MCF 10A (cell line): ENCODE results near the gene PLEKHG3. TPM values are rescaled to one million over a fixed set of nuclear protein-coding genes. Genes with fewer than 3 reads are reported as not detected.

Experiments
- BruUV-seq: library from RNA; stranded (reverse); fragments of 400-500 nt; replicated peaks from 2 replicates; lab custom pipeline; 2021; lab: Mats Ljungman, UMichigan
- CTCF ChIA-PET: fragments of 300-600 bp; sonication (Branson Sonifier 250); formaldehyde crosslinking; extraction: SDS; loops from one replicate; lab custom pipeline; 2021; ENCODE audit warnings: antibody characterized with exemption, inconsistent platforms; lab: Yijun Ruan, JAX
- POLR2A ChIA-PET: fragments of 300-600, 350-650 bp; sonication (Branson Sonifier 250); formaldehyde crosslinking; extraction: SDS; loops from one replicate; lab custom pipeline; 2020; ENCODE audit warnings: antibody characterized with exemption, inconsistent platforms; lab: Yijun Ruan, JAX
- DNase-seq: peaks from one replicate; pipeline ENCODE4 v3.0.0-alpha.2; 2018; ENCODE audit not compliant: unreplicated experiment
- H3K27ac Mint-ChIP-seq: one replicate; pipeline ENCODE4 v1.8.0; 2022; ENCODE audit warnings: mild to moderate bottlenecking, low read depth, mixed read lengths; ENCODE audit not compliant: unreplicated experiment
- H3K27me3 Mint-ChIP-seq: one replicate; pipeline ENCODE4 v1.8.0; 2022; ENCODE audit warnings: mixed read lengths; ENCODE audit not compliant: insufficient read depth, unreplicated experiment
- H3K36me3 Mint-ChIP-seq: one replicate; pipeline ENCODE4 v1.8.0; 2022; ENCODE audit warnings: mild to moderate bottlenecking, moderate library complexity, mixed read lengths; ENCODE audit not compliant: insufficient read depth, unreplicated experiment
- H3K4me1 Mint-ChIP-seq: one replicate; pipeline ENCODE4 v1.8.0; 2022; ENCODE audit warnings: mixed read lengths; ENCODE audit not compliant: insufficient read depth, unreplicated experiment
- H3K4me3 Mint-ChIP-seq: one replicate; pipeline ENCODE4 v1.8.0; 2022; ENCODE audit warnings: mild to moderate bottlenecking, moderate library complexity, mixed read lengths; ENCODE audit not compliant: unreplicated experiment
- H3K9me3 Mint-ChIP-seq: one replicate; pipeline ENCODE4 v1.8.0; 2022; ENCODE audit warnings: mixed read lengths; ENCODE audit not compliant: unreplicated experiment
- CTCF ChIP-seq: fragments of 200-600 bp; IDR thresholded peaks from one replicate; pipeline ENCODE4 v1.8.0; 2022; ENCODE audit warnings: antibody characterized with exemption, mild to moderate bottlenecking; ENCODE audit not compliant: unreplicated experiment
- intact Hi-C: fragments of 100-400 bp; cut with micrococcal nuclease; formaldehyde crosslinking; loops from 2 replicates; pipeline ENCODE4 v1.14.1; 2022
- microRNA-seq: library from miRNA; unstranded; fragments of <30 nt; microRNA quantifications from one replicate; pipeline ENCODE4 v1.2.0, GENCODE V29; 2022
- total RNA-seq: library from RNA; stranded (reverse); gene quantifications from 2 replicates; pipeline ENCODE4 v1.2.3, GENCODE V29; 2022

PLEKHG3 gene
- total RNA-seq, 1 experiment from 2014 or later = 72.8 TPM

DNA sequence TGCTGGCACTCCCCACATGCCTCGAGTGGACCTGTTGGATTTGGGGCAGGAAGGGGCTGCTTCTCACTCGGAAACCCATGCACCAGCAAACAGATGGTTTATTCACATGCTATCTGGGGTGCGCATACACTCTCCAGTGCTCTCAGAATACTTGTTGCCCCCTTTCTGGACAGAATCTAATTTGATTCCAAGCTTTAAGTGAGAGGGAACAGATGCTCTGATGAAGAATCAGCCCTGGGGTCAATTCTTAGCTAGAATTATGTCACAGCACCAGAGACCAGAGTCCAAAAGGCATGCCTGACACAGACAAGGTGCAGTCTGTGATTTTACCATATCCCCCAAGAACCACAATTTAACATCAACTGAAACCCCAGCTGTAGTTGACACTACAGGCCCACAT, 91.7 kb downstream of the PLEKHG3 start:
- BruUV-seq = no TSS peak
- ChIA-PET CTCF (interaction anchor here (1.1 to 1.7 kb wide), 3 partner anchors 28 to 96 kb away, joined by 3 to 5 read pairs (median 4); no protein-coding TSS in a partner anchor), POLR2A (no interaction called here)
- DNase-seq = no peak
- Mint-ChIP-seq H3K27me3 (no peaks in the 10 kb centered on the region), H3K36me3 (peaks cover 6% of the 10 kb centered on the region), H3K4me3 (no peak overlapping the region), H3K4me1 (peaks cover 6% of the 10 kb centered on the region), H3K27ac (no peak overlapping the region), H3K9me3 (no peaks in the 10 kb centered on the region)
- TF ChIP-seq CTCF = no peak
- intact Hi-C loops = no loop called here

GRCh38 chr14:64796369-64796768, 92.1 kb downstream of the PLEKHG3 start:
- intact Hi-C loops = no loop called here
- Mint-ChIP-seq H3K36me3 (peaks cover 6% of the 10 kb centered on the region), H3K27ac (no peak overlapping the region), H3K4me1 (peaks cover 6% of the 10 kb centered on the region), H3K27me3 (no peaks in the 10 kb centered on the region), H3K4me3 (no peak overlapping the region), H3K9me3 (no peaks in the 10 kb centered on the region)
- CTCF ChIA-PET = interaction anchor here (0.6 kb wide), 1 partner anchor 31 kb away, joined by 4 read pairs; no protein-coding TSS in a partner anchor
- POLR2A ChIA-PET = no interaction called here
- no TSS peak for BruUV-seq
- no peak for DNase-seq
- no peak for TF ChIP-seq CTCF

GRCh38 chr14:64799555-64799954, 95.3 kb downstream of the PLEKHG3 start:
- POLR2A ChIA-PET = no interaction called here
- H3K9me3 Mint-ChIP-seq = no peaks in the 10 kb centered on the region
- TF ChIP-seq CTCF = no peak
- H3K27ac Mint-ChIP-seq = no peak overlapping the region
- CTCF ChIA-PET = interaction anchor here (0.9 to 4.9 kb wide), 13 partner anchors 8 to 111 kb away, joined by 3 to 42 read pairs (median 4); no protein-coding TSS in a partner anchor
- no TSS peak for BruUV-seq
- no peak overlapping the region for H3K4me3 Mint-ChIP-seq
- no peaks in the 10 kb centered on the region for H3K27me3 Mint-ChIP-seq
- H3K4me1 Mint-ChIP-seq = peaks cover 6% of the 10 kb centered on the region
- no peak for DNase-seq
- intact Hi-C loops = no loop called here
- H3K36me3 Mint-ChIP-seq = peaks cover 6% of the 10 kb centered on the region

Small RNA genes within 50 kb of the gene (microRNA-seq; reads per million reads assigned to microRNA genes)
- not detected for gene MIR7855

Other genes starting within 250 kb of the PLEKHG3 start
- 0.14 and 0.22 TPM in 2 replicates for gene AKAP5, start 238.9 kb upstream of the PLEKHG3 start, total RNA-seq
- gene ZBTB25, start 200.6 kb upstream of the PLEKHG3 start, total RNA-seq = 11.7 and 15.3 TPM in 2 replicates
- 26.5 and 30.9 TPM in 2 replicates for gene ZBTB1, start 199.7 kb upstream of the PLEKHG3 start, total RNA-seq
- gene HSPA2, start 163.7 kb upstream of the PLEKHG3 start, total RNA-seq = 0.51 and 0.56 TPM in 2 replicates
- 0.47 TPM in 1 of 2 replicates, not detected in the other for gene PPP1R36, start 154.5 kb upstream of the PLEKHG3 start, total RNA-seq
- 1.3 and 2.1 TPM in 2 replicates for gene SPTB, start 175.5 kb downstream of the PLEKHG3 start, total RNA-seq
- gene CHURC1, start 210.0 kb downstream of the PLEKHG3 start, total RNA-seq = 72.5 and 89.2 TPM in 2 replicates
- not detected in 2 replicates for gene GPX2, start 238.3 kb downstream of the PLEKHG3 start, total RNA-seq